Measurements from ENCODE around the gene CA5A.
A peak's percentile ranks its signal among the peaks of the same experiment; 100 is the strongest.

CA5A gene

DNA sequence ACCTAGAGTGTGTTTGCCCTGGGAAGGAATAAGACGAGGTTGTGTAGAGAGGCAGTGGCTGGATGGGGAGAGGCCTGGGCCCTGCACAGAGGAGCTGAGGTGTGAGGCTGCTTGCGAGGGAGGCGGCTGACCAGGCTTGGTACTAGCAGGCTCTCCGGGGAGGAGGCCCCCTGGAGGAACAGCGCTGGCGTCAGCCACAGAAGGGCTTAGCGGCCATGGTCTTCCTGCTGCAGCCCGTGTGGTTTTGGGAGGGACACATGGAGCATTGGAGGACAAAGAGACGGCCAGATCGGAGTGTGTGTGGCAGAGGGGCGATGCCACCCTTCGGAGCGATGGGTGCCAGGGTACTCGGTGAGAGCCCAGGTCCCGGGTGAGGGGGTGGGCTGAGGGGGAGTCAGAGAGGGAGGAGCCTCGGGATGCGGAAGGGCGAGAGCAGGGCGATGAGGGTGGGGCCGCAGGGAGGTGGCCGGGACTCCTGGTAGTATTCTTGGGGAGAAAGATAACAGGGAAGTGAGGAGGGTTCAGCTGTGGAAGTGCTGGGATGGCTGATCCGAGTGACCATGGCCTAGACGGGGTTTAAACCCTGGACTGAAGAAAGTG lies 23.2 kb upstream of the CA5A start:
- Mint-ChIP-seq H3K27me3 (no peaks in the 10 kb centered on the region), H3K9me3 (no peaks in the 10 kb centered on the region), H3K27ac (ENCODE audit: low read depth) (peak overlapping the region; percentile 90), H3K36me3 (ENCODE audit: insufficient read depth) (peaks cover 25% of the 10 kb centered on the region), H3K4me1 (peaks cover 81% of the 10 kb centered on the region), H3K4me3 (peak overlapping the region; percentile 56)
- DNase-seq (ENCODE audit: low spot score in 2 of 2) (no peak), ATAC-seq (replicated peaks; ENCODE audit: extremely low read depth, poor library complexity, severe bottlenecking) (no peak)

GRCh38 chr16:87958632-87959031 lies 22.3 kb upstream of the CA5A start:
- H3K4me1 Mint-ChIP-seq, result peaks cover 81% of the 10 kb centered on the region
- no peak for ATAC-seq (replicated peaks; ENCODE audit: extremely low read depth, poor library complexity, severe bottlenecking)
- DNase-seq (ENCODE audit: low spot score in 2 of 2), result no peak
- H3K27me3 Mint-ChIP-seq, result no peaks in the 10 kb centered on the region
- H3K4me3 Mint-ChIP-seq, result no peak overlapping the region
- no peaks in the 10 kb centered on the region for H3K9me3 Mint-ChIP-seq
- no peak overlapping the region for H3K27ac Mint-ChIP-seq (ENCODE audit: low read depth)
- peaks cover 25% of the 10 kb centered on the region for H3K36me3 Mint-ChIP-seq (ENCODE audit: insufficient read depth)

DNA sequence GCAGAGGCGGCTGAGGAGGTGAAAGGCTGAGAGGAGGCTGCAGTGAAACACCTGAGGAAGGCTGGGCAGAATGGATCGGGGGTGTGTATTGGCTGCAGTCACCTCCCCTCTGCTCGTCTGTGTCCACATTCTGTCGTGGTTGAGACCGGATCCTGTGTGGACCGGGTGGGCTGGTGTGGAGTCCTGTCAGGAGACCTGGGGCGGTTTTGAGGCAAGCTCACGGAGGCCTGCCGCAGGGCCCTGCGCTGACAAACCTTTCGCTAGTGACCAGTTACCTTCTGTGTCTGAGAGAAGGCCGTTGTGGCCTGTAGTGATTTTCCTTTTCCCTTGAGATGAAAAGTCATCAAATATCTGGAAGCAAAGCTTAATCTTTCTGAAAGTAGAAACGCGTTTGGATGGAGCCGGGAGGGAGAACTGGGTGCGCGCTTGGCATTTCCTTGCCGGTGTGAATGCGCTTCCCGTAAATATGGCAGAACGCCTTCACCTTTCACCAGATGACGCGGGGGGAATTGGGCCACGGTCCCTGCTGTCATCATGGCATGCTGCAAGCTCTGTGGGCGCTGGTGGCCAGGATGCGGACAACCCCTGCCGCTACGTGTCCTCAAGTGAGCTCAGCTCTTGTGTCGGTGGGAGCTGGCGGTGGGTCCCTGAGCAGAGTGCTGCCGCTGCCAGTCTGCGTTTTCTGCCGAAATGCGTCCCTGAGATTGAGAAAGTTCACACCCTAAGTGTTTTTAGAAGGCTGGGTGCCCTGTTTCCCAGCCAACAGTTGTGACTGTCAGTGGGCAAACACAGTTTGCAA lies 21.2 kb upstream of the CA5A start:
- Mint-ChIP-seq H3K27me3 (no peaks in the 10 kb centered on the region), H3K4me3 (peak overlapping the region; percentile 72), H3K4me1 (peaks cover 75% of the 10 kb centered on the region), H3K27ac (ENCODE audit: low read depth) (peak overlapping the region; percentile 91), H3K36me3 (ENCODE audit: insufficient read depth) (peaks cover 27% of the 10 kb centered on the region), H3K9me3 (no peaks in the 10 kb centered on the region)
- DNase-seq (ENCODE audit: low spot score in 2 of 2) (no peak), ATAC-seq (replicated peaks; ENCODE audit: extremely low read depth, poor library complexity, severe bottlenecking) (no peak)

DNA sequence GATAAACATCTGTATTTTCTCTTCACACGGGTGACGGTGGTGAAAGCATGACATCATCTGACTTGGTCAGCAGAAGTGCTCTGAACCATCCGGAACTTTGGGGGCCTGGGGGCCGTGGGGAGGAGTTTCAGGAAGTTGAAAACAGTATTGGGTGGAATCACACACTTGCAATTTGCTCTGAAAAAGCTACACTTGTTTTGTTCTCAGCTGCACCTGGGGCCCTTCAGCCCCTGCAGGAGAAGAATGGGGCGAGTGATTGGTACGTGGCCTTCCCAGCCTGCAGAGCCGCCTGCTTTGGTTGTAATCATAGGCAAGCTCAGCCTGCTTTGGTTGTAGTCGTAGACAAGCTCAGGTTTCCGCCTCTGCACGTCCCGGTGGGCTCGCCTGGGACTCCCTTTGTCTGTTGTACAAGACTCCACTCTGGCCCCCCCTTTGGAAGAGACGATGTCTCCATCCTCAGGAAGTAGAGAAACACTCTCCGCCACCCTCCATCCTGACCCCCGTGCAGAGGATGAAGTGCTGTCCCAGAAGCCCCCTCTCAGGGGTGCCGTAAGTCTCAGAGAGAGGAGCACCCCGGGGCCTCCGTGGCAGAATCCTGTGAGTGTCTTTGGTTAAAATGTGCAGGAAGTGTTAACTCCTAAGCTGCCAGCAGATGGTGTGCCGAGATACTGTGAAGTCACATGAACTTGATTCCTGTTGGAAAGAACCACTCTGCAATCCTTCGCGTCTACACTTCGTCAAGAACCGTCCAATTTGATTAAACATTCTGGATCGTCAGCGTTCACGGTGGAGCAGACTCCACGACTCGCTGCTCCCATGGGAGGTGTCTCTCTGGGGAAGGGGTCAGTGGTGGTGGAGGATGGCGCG lies 20.3 kb upstream of the CA5A start:
- H3K4me3 Mint-ChIP-seq, result peak overlapping the region; percentile 72
- H3K4me1 Mint-ChIP-seq, result peaks cover 79% of the 10 kb centered on the region
- no peaks in the 10 kb centered on the region for H3K9me3 Mint-ChIP-seq
- peak overlapping the region; percentile 91 for H3K27ac Mint-ChIP-seq (ENCODE audit: low read depth)
- peaks cover 31% of the 10 kb centered on the region for H3K36me3 Mint-ChIP-seq (ENCODE audit: insufficient read depth)
- no peaks in the 10 kb centered on the region for H3K27me3 Mint-ChIP-seq
- ATAC-seq (replicated peaks; ENCODE audit: extremely low read depth, poor library complexity, severe bottlenecking), result peak; percentile 71
- peak; percentile 55 to 76 for DNase-seq (ENCODE audit: low spot score in 2 of 2)

GRCh38 chr16:87956098-87956364 lies 19.7 kb upstream of the CA5A start:
- Mint-ChIP-seq H3K9me3 (no peaks in the 10 kb centered on the region), H3K4me1 (peaks cover 77% of the 10 kb centered on the region), H3K4me3 (peak overlapping the region; percentile 72), H3K27me3 (no peaks in the 10 kb centered on the region), H3K36me3 (ENCODE audit: insufficient read depth) (peaks cover 28% of the 10 kb centered on the region), H3K27ac (ENCODE audit: low read depth) (peak overlapping the region; percentile 91)
- ATAC-seq (replicated peaks; ENCODE audit: extremely low read depth, poor library complexity, severe bottlenecking) (no peak), DNase-seq (ENCODE audit: low spot score in 2 of 2) (no peak)

GRCh38 chr16:87955302-87956097 lies 19.2 kb upstream of the CA5A start:
- ATAC-seq (replicated peaks; ENCODE audit: extremely low read depth, poor library complexity, severe bottlenecking) (no peak), DNase-seq (ENCODE audit: low spot score in 2 of 2) (no peak)
- H3K9me3 Mint-ChIP-seq, result no peaks in the 10 kb centered on the region
- peaks cover 75% of the 10 kb centered on the region for H3K4me1 Mint-ChIP-seq
- peaks cover 32% of the 10 kb centered on the region for H3K36me3 Mint-ChIP-seq (ENCODE audit: insufficient read depth)
- peak overlapping the region; percentile 72 for H3K4me3 Mint-ChIP-seq
- H3K27ac Mint-ChIP-seq (ENCODE audit: low read depth), result peak overlapping the region; percentile 91
- H3K27me3 Mint-ChIP-seq, result no peaks in the 10 kb centered on the region

DNA sequence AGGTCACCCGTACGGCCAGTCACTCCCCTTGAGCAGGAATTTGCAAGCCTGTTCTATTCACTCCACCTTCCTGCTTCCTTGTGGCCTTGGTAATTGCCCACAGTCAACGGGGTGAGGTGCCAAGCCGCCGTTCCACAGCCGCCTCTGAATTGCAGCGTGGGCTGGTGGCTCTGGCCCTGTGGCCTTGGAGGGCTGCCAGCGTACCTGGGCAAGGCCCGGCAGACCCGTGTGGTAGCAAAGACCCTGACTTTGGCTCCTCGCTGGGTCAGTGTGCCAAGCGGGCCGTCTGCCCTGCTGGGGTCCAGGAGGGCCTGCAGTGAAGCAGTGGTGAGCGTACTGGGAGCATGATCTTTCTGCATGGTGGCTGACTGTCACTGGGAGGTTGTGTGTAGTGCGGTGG lies 18.5 kb upstream of the CA5A start:
- Mint-ChIP-seq H3K36me3 (ENCODE audit: insufficient read depth) (peaks cover 32% of the 10 kb centered on the region), H3K9me3 (no peaks in the 10 kb centered on the region), H3K27ac (ENCODE audit: low read depth) (no peak overlapping the region), H3K4me1 (peaks cover 69% of the 10 kb centered on the region), H3K27me3 (no peaks in the 10 kb centered on the region), H3K4me3 (no peak overlapping the region)
- no peak for ATAC-seq (replicated peaks; ENCODE audit: extremely low read depth, poor library complexity, severe bottlenecking)
- no peak for DNase-seq (ENCODE audit: low spot score in 2 of 2)

- H3K36me3 Mint-ChIP-seq (ENCODE audit: insufficient read depth), result peaks cover 32% of the 10 kb centered on the region
- H3K27me3 Mint-ChIP-seq, result no peaks in the 10 kb centered on the region
- H3K27ac Mint-ChIP-seq (ENCODE audit: low read depth), result peak overlapping the region; percentile 57
- H3K4me3 Mint-ChIP-seq, result peak overlapping the region; percentile 36
- ATAC-seq (replicated peaks; ENCODE audit: extremely low read depth, poor library complexity, severe bottlenecking), result no peak
- DNase-seq (ENCODE audit: low spot score in 2 of 2), result no peak
- H3K4me1 Mint-ChIP-seq, result peaks cover 66% of the 10 kb centered on the region
- H3K9me3 Mint-ChIP-seq, result no peaks in the 10 kb centered on the region
Measured at GRCh38 chr16:87954361-87954760, 18.0 kb upstream of the CA5A start.

- DNase-seq (ENCODE audit: low spot score in 2 of 2), result no peak
- ATAC-seq (replicated peaks; ENCODE audit: extremely low read depth, poor library complexity, severe bottlenecking), result no peak
- no peaks in the 10 kb centered on the region for H3K9me3 Mint-ChIP-seq
- H3K27me3 Mint-ChIP-seq, result no peaks in the 10 kb centered on the region
- peak overlapping the region; percentile 57 for H3K27ac Mint-ChIP-seq (ENCODE audit: low read depth)
- H3K4me1 Mint-ChIP-seq, result peaks cover 58% of the 10 kb centered on the region
- H3K4me3 Mint-ChIP-seq, result peak overlapping the region; percentile 36
- H3K36me3 Mint-ChIP-seq (ENCODE audit: insufficient read depth), result peaks cover 28% of the 10 kb centered on the region
Measured at GRCh38 chr16:87953308-87954215, 17.2 kb upstream of the CA5A start.

DNA sequence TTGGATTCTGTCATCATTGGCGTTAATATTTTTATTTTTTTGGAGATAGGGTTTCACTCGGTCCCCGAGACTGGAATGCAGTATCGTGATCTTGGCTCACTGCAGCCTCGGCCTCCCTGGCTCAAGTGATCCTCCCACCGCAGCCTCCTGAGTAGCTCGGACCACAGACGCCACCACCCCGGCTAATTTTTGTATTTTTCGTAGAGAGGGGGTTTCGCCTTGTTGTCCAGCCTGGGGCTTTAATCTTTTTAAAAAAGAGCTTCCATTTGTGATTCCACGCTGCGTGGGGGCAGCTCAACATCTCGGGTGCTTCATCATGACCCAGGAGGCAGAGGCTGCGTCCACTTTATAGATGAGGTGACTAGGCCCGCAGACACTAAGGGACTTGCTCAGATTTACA lies 16.4 kb upstream of the CA5A start:
- peak overlapping the region; percentile 90 for H3K27ac Mint-ChIP-seq (ENCODE audit: low read depth)
- peak overlapping the region; percentile 98 for H3K4me3 Mint-ChIP-seq
- no peaks in the 10 kb centered on the region for H3K9me3 Mint-ChIP-seq
- peaks cover 5% of the 10 kb centered on the region for H3K27me3 Mint-ChIP-seq
- peaks cover 50% of the 10 kb centered on the region for H3K4me1 Mint-ChIP-seq
- ATAC-seq (replicated peaks; ENCODE audit: extremely low read depth, poor library complexity, severe bottlenecking) (no peak), DNase-seq (ENCODE audit: low spot score in 2 of 2) (no peak)
- peaks cover 27% of the 10 kb centered on the region for H3K36me3 Mint-ChIP-seq (ENCODE audit: insufficient read depth)

- H3K27me3 Mint-ChIP-seq, result peaks cover 14% of the 10 kb centered on the region
- DNase-seq (ENCODE audit: low spot score in 2 of 2) (no peak), ATAC-seq (replicated peaks; ENCODE audit: extremely low read depth, poor library complexity, severe bottlenecking) (no peak)
- H3K36me3 Mint-ChIP-seq (ENCODE audit: insufficient read depth), result peaks cover 19% of the 10 kb centered on the region
- H3K4me1 Mint-ChIP-seq, result peaks cover 42% of the 10 kb centered on the region
- peak overlapping the region; percentile 90 for H3K27ac Mint-ChIP-seq (ENCODE audit: low read depth)
- peak overlapping the region; percentile 98 for H3K4me3 Mint-ChIP-seq
- no peaks in the 10 kb centered on the region for H3K9me3 Mint-ChIP-seq
Measured at GRCh38 chr16:87951552-87952538, 15.5 kb upstream of the CA5A start.
